Peyer's patch (tissue), 4 donors: ENCODE measurements around the gene MALSU1.
"Not testable (repeated sequence)": the region's sequence is repeated elsewhere in the genome, so short reads cannot be mapped to it uniquely, and the experiment has no call there.

Experiments
- CTCF ChIP-seq, 6 experiments: fragments of 450-650 bp in 4 of 6; fragments of 200-600 bp in 2 of 6; sonication (generic) in 1 of 6; IDR thresholded peaks; one replicate each; pipeline ENCODE4 v1.5.1; 2017 to 2019; ENCODE audit warnings: antibody characterized with exemption in 6 of 6, mild to moderate bottlenecking in 3 of 6, moderate library complexity in 1 of 6
- POLR2A ChIP-seq, 2 donors: fragments of 450-650 bp; IDR thresholded peaks; one replicate each; pipeline ENCODE4 v1.5.1; 2017; ENCODE audit warnings: antibody characterized with exemption in 2 of 2, mild to moderate bottlenecking in 2 of 2, moderate library complexity in 2 of 2

DNA sequence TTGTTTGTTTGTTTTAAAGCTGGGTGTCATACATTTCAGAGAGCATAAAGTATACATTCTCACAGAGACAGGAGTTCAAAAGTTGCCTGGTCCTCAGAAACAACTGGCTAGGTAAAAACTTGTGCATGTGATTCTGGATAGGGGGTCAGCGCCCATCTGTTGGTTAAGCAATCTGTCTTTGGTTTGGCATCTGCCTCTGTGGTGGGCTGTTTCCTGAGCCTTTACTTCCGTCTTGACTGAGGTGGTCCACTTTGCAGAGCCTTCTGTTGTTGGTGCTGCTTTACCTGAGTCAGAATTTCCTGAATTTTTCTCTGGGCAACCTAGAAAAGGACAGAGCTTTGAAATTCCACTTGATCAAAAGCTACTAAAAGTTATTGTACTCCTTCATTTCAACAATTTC is 13.0 kb downstream of the MALSU1 start:
- not testable (repeated sequence) for TF ChIP-seq POLR2A, CTCF (IDR thresholded peaks at IDR 0.05)
